ENCODE data around the gene MERTK.

GRCh38 chr2:112021290-112021689 is 122.9 kb downstream of the MERTK start:
- TF ChIP-seq CTCF (conservative IDR thresholded peaks at IDR 0.05; ENCODE audit: low read length) (no peak), EZH2phosphoT487 (IDR thresholded peaks at IDR 0.05; ENCODE audit: borderline replicate concordance) (no peak)

Data from Loucy (cell line).